22Rv1 (cell line): ENCODE data around the gene OGDH.
A peak's percentile ranks its signal among the peaks of the same experiment; 100 is the strongest.

Experiments
- H3K27ac ChIP-seq: fragments of 450-650 bp; 2 replicates; pipeline ENCODE4 v1.5.1; 2017
- CTCF ChIP-seq: fragments of 450-650 bp; IDR thresholded peaks from 2 replicates; pipeline ENCODE4 v1.5.1; 2017; ENCODE audit warnings: mild to moderate bottlenecking
- ZFX ChIP-seq: fragments of 450-650 bp; IDR thresholded peaks from 2 replicates; pipeline ENCODE4 v1.6.1; 2017; ENCODE audit warnings: antibody characterized with exemption, borderline replicate concordance

OGDH gene

GRCh38 chr7:44602576-44602910 is 3.9 kb upstream of the OGDH start:
- no peak overlapping the region for H3K27ac ChIP-seq
- no peak for TF ChIP-seq CTCF
- no peak for TF ChIP-seq ZFX

DNA sequence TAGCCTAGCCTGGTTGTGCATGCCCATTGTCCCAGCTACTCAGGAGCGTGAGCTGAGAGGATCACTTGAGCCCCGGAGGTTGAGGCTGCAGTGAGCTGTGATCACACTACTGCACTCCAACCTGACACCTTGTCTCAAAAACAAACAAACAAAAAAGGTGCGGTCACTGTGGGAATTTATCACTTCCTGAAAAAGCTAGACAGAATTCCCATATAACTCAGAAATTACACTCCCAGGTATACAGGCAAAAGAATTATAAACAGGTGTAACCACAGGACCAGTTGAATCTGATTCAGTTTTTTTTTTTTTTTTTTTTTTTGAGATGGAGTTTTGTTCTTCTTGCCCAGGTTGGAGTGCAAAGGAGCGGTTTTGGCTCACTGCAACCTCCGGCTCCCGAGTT is 3.2 kb upstream of the OGDH start:
- H3K27ac ChIP-seq: no peak overlapping the region
- TF ChIP-seq CTCF (no peak), ZFX (no peak)

GRCh38 chr7:44604941-44605340 is 1.5 kb upstream of the OGDH start:
- peak overlapping the region; percentile 92 for H3K27ac ChIP-seq
- TF ChIP-seq CTCF: no peak
- no peak for TF ChIP-seq ZFX

GRCh38 chr7:44607141-44608068 is 978 bp downstream of the OGDH start:
- no peak for TF ChIP-seq ZFX
- H3K27ac ChIP-seq: peak overlapping the region; percentile 92

GRCh38 chr7:44608916-44609648 is 2.7 kb downstream of the OGDH start:
- TF ChIP-seq CTCF (no peak), ZFX (no peak)
- H3K27ac ChIP-seq: no peak overlapping the region

DNA sequence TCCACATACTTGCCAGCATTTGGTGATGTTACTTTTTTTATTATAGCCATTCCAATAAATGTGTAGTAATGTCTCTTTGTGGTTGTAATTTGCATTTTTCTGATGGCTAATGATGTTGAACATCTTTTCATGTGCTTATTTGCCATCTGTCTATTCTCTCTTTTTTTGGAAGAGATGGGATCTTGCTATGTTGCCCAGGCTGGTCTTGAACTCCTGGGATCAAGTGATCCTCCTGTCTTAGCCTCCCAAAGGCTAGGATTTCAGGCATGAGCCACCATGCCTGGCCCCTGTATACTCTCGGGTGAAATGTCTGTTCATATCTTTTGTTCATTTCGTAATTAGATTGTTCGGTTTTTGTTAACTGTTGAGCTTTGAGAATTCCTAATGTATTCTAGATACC is 3.4 kb downstream of the OGDH start:
- no peak overlapping the region for H3K27ac ChIP-seq
- TF ChIP-seq CTCF (no peak), ZFX (no peak)

DNA sequence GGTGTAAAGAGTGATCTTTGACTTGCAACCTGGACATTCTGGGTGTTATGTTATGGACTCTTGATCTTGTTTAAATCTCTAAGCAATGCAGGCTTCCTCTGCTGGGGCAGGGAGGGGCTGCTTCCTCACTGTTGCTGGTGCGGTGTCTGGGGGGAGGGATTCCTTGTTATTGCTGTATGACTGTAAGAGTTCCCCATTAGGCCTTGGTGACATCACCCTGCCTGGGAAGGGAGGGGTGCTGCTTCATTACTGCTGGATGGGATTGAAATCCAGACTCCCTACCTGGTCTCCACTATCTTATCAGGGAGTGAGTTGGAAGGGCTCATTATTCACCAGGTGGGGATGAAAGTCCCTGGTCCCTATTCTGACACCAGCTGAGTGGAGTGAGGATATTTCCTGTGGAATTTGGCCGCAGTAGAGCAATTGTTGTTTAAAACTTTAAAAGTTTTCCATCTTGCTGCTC is 8.8 kb downstream of the OGDH start:
- no peak overlapping the region for H3K27ac ChIP-seq
- TF ChIP-seq CTCF: no peak
- TF ChIP-seq ZFX: no peak
